ENCODE data around the gene PFN1.
A peak's percentile ranks its signal among the peaks of the same experiment; 100 is the strongest.

The PFN1 gene

GRCh38 chr17:4950075-4950745 lies 1.9 kb upstream of the PFN1 start:
- H2BK5ac ChIP-seq (ENCODE audit: low read length) = peak overlapping the region; percentile 96
- peaks cover 6% of the 10 kb centered on the region for H3K79me1 ChIP-seq (ENCODE audit: low read length)
- H2BK15ac ChIP-seq (replicated peaks; ENCODE audit: low read depth) = no peak overlapping the region
- no peaks in the 10 kb centered on the region for H3K27me3 ChIP-seq (ENCODE audit: insufficient read depth, low read length, poor library complexity)
- H2AK5ac ChIP-seq (ENCODE audit: low read length) = peak overlapping the region; percentile 82
- H3K36me3 ChIP-seq (ENCODE audit: control insufficient read depth, insufficient read depth, low read length) = peaks cover 11% of the 10 kb centered on the region
- peak overlapping the region; percentile 62 for H2BK120ac ChIP-seq (ENCODE audit: low read depth, low read length)
- H3K4me1 ChIP-seq (ENCODE audit: control insufficient read depth, low read depth, low read length) = peaks cover 15% of the 10 kb centered on the region
- peak overlapping the region; percentile 99 for H3K18ac ChIP-seq (ENCODE audit: low read length)
- peak overlapping the region; percentile 94 for H3K23ac ChIP-seq (ENCODE audit: low read length)
- peak overlapping the region; percentile 77 for H4K8ac ChIP-seq (ENCODE audit: low read depth, low read length)
- peak overlapping the region; percentile 95 for H3K4me2 ChIP-seq (ENCODE audit: low read length)
- H3K56ac ChIP-seq (ENCODE audit: low read length) = peak overlapping the region; percentile 98
- peak overlapping the region; percentile 72 for H3K4me3 ChIP-seq (ENCODE audit: low read length)
- H3K27ac ChIP-seq (ENCODE audit: low read depth, low read length) = peak overlapping the region; percentile 99
- peak overlapping the region; percentile 97 for H3K9ac ChIP-seq (ENCODE audit: low read length)
- peak overlapping the region; percentile 99 for H3K4ac ChIP-seq (ENCODE audit: low read depth, low read length)
- no peak overlapping the region for H4K5ac ChIP-seq (ENCODE audit: low read length)
- peak; percentile 71 for DNase-seq
- H3K79me2 ChIP-seq (ENCODE audit: control insufficient read depth, insufficient read depth, low read length) = peaks cover 30% of the 10 kb centered on the region
- WGBS (ENCODE audit: extremely low coverage, insufficient coverage, low lambda C conversion rate) = no CpG with 5 or more reads among the region's 52 CpGs

GRCh38 chr17:4949321-4950074 lies 1.2 kb upstream of the PFN1 start:
- no peak overlapping the region for H2AK5ac ChIP-seq (ENCODE audit: low read length)
- H3K56ac ChIP-seq (ENCODE audit: low read length) = peak overlapping the region; percentile 94
- peak overlapping the region; percentile 99 for H3K18ac ChIP-seq (ENCODE audit: low read length)
- H4K5ac ChIP-seq (ENCODE audit: low read length) = no peak overlapping the region
- peak overlapping the region; percentile 94 for H3K23ac ChIP-seq (ENCODE audit: low read length)
- peak; percentile 90 for DNase-seq
- no peaks in the 10 kb centered on the region for H3K27me3 ChIP-seq (ENCODE audit: insufficient read depth, low read length, poor library complexity)
- peak overlapping the region; percentile 96 for H2BK5ac ChIP-seq (ENCODE audit: low read length)
- H3K9ac ChIP-seq (ENCODE audit: low read length) = peak overlapping the region; percentile 95
- H2BK15ac ChIP-seq (replicated peaks; ENCODE audit: low read depth) = no peak overlapping the region
- H3K4ac ChIP-seq (ENCODE audit: low read depth, low read length) = peak overlapping the region; percentile 100
- H3K79me1 ChIP-seq (ENCODE audit: low read length) = peaks cover 8% of the 10 kb centered on the region
- peaks cover 12% of the 10 kb centered on the region for H3K36me3 ChIP-seq (ENCODE audit: control insufficient read depth, insufficient read depth, low read length)
- H3K27ac ChIP-seq (ENCODE audit: low read depth, low read length) = peak overlapping the region; percentile 100
- no CpG with 5 or more reads among the region's 75 CpGs for WGBS (ENCODE audit: extremely low coverage, insufficient coverage, low lambda C conversion rate)
- H3K79me2 ChIP-seq (ENCODE audit: control insufficient read depth, insufficient read depth, low read length) = peaks cover 36% of the 10 kb centered on the region
- H4K8ac ChIP-seq (ENCODE audit: low read depth, low read length) = peak overlapping the region; percentile 95
- H2BK120ac ChIP-seq (ENCODE audit: low read depth, low read length) = peak overlapping the region; percentile 50
- peak overlapping the region; percentile 75 for H3K4me3 ChIP-seq (ENCODE audit: low read length)
- peak overlapping the region; percentile 75 for H3K4me2 ChIP-seq (ENCODE audit: low read length)
- H3K4me1 ChIP-seq (ENCODE audit: control insufficient read depth, low read depth, low read length) = peaks cover 15% of the 10 kb centered on the region

GRCh38 chr17:4948931-4949320 lies 596 bp upstream of the PFN1 start:
- Histone ChIP-seq H3K4ac (ENCODE audit: low read depth, low read length) (peak overlapping the region; percentile 100), H3K23ac (ENCODE audit: low read length) (peak overlapping the region; percentile 94), H4K8ac (ENCODE audit: low read depth, low read length) (peak overlapping the region; percentile 95), H3K27ac (ENCODE audit: low read depth, low read length) (peak overlapping the region; percentile 100), H3K18ac (ENCODE audit: low read length) (peak overlapping the region; percentile 99), H2BK120ac (ENCODE audit: low read depth, low read length) (peak overlapping the region; percentile 50), H3K36me3 (ENCODE audit: control insufficient read depth, insufficient read depth, low read length) (peaks cover 15% of the 10 kb centered on the region), H3K56ac (ENCODE audit: low read length) (peak overlapping the region; percentile 94), H4K5ac (ENCODE audit: low read length) (no peak overlapping the region), H3K9ac (ENCODE audit: low read length) (peak overlapping the region; percentile 95), H3K79me1 (ENCODE audit: low read length) (peaks cover 11% of the 10 kb centered on the region), H3K4me2 (ENCODE audit: low read length) (peak overlapping the region; percentile 75), H3K27me3 (ENCODE audit: insufficient read depth, low read length, poor library complexity) (no peaks in the 10 kb centered on the region), H3K4me1 (ENCODE audit: control insufficient read depth, low read depth, low read length) (peaks cover 15% of the 10 kb centered on the region), H2AK5ac (ENCODE audit: low read length) (peak overlapping the region; percentile 27), H2BK5ac (ENCODE audit: low read length) (peak overlapping the region; percentile 96), H3K79me2 (ENCODE audit: control insufficient read depth, insufficient read depth, low read length) (peaks cover 38% of the 10 kb centered on the region), H2BK15ac (replicated peaks; ENCODE audit: low read depth) (no peak overlapping the region), H3K4me3 (ENCODE audit: low read length) (peak overlapping the region; percentile 75)
- DNase-seq = peak; percentile 94
- no CpG with 5 or more reads among the region's 40 CpGs for WGBS (ENCODE audit: extremely low coverage, insufficient coverage, low lambda C conversion rate)

- Histone ChIP-seq H3K27ac (ENCODE audit: low read depth, low read length) (peak overlapping the region; percentile 92), H3K79me1 (ENCODE audit: low read length) (peaks cover 11% of the 10 kb centered on the region), H3K79me2 (ENCODE audit: control insufficient read depth, insufficient read depth, low read length) (peaks cover 44% of the 10 kb centered on the region), H2BK5ac (ENCODE audit: low read length) (peak overlapping the region; percentile 97), H2AK5ac (ENCODE audit: low read length) (peak overlapping the region; percentile 98), H3K56ac (ENCODE audit: low read length) (peak overlapping the region; percentile 100), H3K9ac (ENCODE audit: low read length) (peak overlapping the region; percentile 100), H2BK15ac (replicated peaks; ENCODE audit: low read depth) (no peak overlapping the region), H3K4me2 (ENCODE audit: low read length) (peak overlapping the region; percentile 97), H3K23ac (ENCODE audit: low read length) (peak overlapping the region; percentile 99), H3K36me3 (ENCODE audit: control insufficient read depth, insufficient read depth, low read length) (peaks cover 15% of the 10 kb centered on the region), H3K18ac (ENCODE audit: low read length) (peak overlapping the region; percentile 52), H4K5ac (ENCODE audit: low read length) (no peak overlapping the region), H3K4me1 (ENCODE audit: control insufficient read depth, low read depth, low read length) (peaks cover 15% of the 10 kb centered on the region), H3K4me3 (ENCODE audit: low read length) (peak overlapping the region; percentile 98), H2BK120ac (ENCODE audit: low read depth, low read length) (peak overlapping the region; percentile 0), H3K4ac (ENCODE audit: low read depth, low read length) (peak overlapping the region; percentile 97), H3K27me3 (ENCODE audit: insufficient read depth, low read length, poor library complexity) (no peaks in the 10 kb centered on the region), H4K8ac (ENCODE audit: low read depth, low read length) (peak overlapping the region; percentile 29)
- no CpG with 5 or more reads among the region's 56 CpGs for WGBS (ENCODE audit: extremely low coverage, insufficient coverage, low lambda C conversion rate)
- peak; percentile 82 for DNase-seq
These were observed 742 bp downstream of the PFN1 start for GRCh38 chr17:4947411-4948165.

GRCh38 chr17:4947010-4947410 lies 1.3 kb downstream of the PFN1 start:
- Histone ChIP-seq H2BK5ac (ENCODE audit: low read length) (no peak overlapping the region), H3K23ac (ENCODE audit: low read length) (no peak overlapping the region), H3K79me2 (ENCODE audit: control insufficient read depth, insufficient read depth, low read length) (peaks cover 49% of the 10 kb centered on the region), H4K8ac (ENCODE audit: low read depth, low read length) (no peak overlapping the region), H2AK5ac (ENCODE audit: low read length) (no peak overlapping the region), H3K4me3 (ENCODE audit: low read length) (peak overlapping the region; percentile 90), H2BK15ac (replicated peaks; ENCODE audit: low read depth) (no peak overlapping the region), H3K27me3 (ENCODE audit: insufficient read depth, low read length, poor library complexity) (no peaks in the 10 kb centered on the region), H3K56ac (ENCODE audit: low read length) (peak overlapping the region; percentile 88), H4K5ac (ENCODE audit: low read length) (no peak overlapping the region), H3K36me3 (ENCODE audit: control insufficient read depth, insufficient read depth, low read length) (peaks cover 17% of the 10 kb centered on the region), H3K18ac (ENCODE audit: low read length) (peak overlapping the region; percentile 52), H3K79me1 (ENCODE audit: low read length) (peaks cover 13% of the 10 kb centered on the region), H2BK120ac (ENCODE audit: low read depth, low read length) (no peak overlapping the region), H3K4me1 (ENCODE audit: control insufficient read depth, low read depth, low read length) (peaks cover 15% of the 10 kb centered on the region), H3K27ac (ENCODE audit: low read depth, low read length) (peak overlapping the region; percentile 84), H3K4me2 (ENCODE audit: low read length) (peak overlapping the region; percentile 97), H3K9ac (ENCODE audit: low read length) (peak overlapping the region; percentile 84), H3K4ac (ENCODE audit: low read depth, low read length) (no peak overlapping the region)
- WGBS (ENCODE audit: extremely low coverage, insufficient coverage, low lambda C conversion rate) = no CpG with 5 or more reads among the region's 7 CpGs
- peak; percentile 30 for DNase-seq
